GM23338 (cell line): ENCODE results near the gene WWP2. TPM values are rescaled to one million over a fixed set of nuclear protein-coding genes. Genes with fewer than 3 reads are reported as not detected.

Source experiments
- ATAC-seq: fragments of 200-7000 bp; cut with Tn5 transposase; 3 replicates; pipeline ENCODE4 v1.9.1; 2020
- DNase-seq: peaks from one replicate; pipeline ENCODE4 v3.0.0-alpha.2; 2015; ENCODE audit warnings: low spot score
- H2AFZ ChIP-seq: fragments of 200-600 bp; sonication (generic); 2 replicates; pipeline ENCODE4 v1.8.0; 2016; ENCODE audit warnings: antibody characterized with exemption, mild to moderate bottlenecking, moderate library complexity
- H3F3A ChIP-seq: fragments of 200-600 bp; sonication (generic); replicated peaks from 2 replicates; pipeline ENCODE4 v1.8.0; 2017; ENCODE audit warnings: antibody characterized with exemption, mixed run types, low read depth
- H3K27ac ChIP-seq: fragments of 200-600 bp; sonication (generic); 2 replicates; pipeline ENCODE4 v1.6.1; 2016; ENCODE audit warnings: low read depth
- H3K27me3 ChIP-seq: fragments of 200-600 bp; sonication (generic); 2 replicates; pipeline ENCODE4 v1.8.0; 2016; ENCODE audit warnings: mild to moderate bottlenecking, mixed run types, moderate library complexity; ENCODE audit not compliant: insufficient read depth
- H3K36me3 ChIP-seq: fragments of 200-600 bp; sonication (generic); 2 replicates; pipeline ENCODE4 v1.8.0; 2016; ENCODE audit warnings: mild to moderate bottlenecking; ENCODE audit not compliant: insufficient read depth
- H3K4me1 ChIP-seq: fragments of 200-600 bp; sonication (generic); 2 replicates; pipeline ENCODE4 v1.8.0; 2016; ENCODE audit warnings: mild to moderate bottlenecking, moderate library complexity; ENCODE audit not compliant: insufficient read depth
- H3K4me2 ChIP-seq: fragments of 200-600 bp; sonication (generic); 2 replicates; pipeline ENCODE4 v1.7.1; 2017; ENCODE audit warnings: mixed run types
- H3K4me3 ChIP-seq: fragments of 200-600 bp; sonication (generic); 2 replicates; pipeline ENCODE4 v1.6.1; 2016; ENCODE audit warnings: mixed run types
- H3K79me2 ChIP-seq: fragments of 200-600 bp; sonication (generic); replicated peaks from 2 replicates; pipeline ENCODE4 v1.8.0; 2017; ENCODE audit warnings: mild to moderate bottlenecking; ENCODE audit not compliant: insufficient read depth
- H3K9me2 ChIP-seq: fragments of 200-600 bp; sonication (generic); 2 replicates; pipeline ENCODE4 v1.8.0; 2017; ENCODE audit not compliant: insufficient read depth
- H4K20me1 ChIP-seq: fragments of 200-600 bp; sonication (generic); replicated peaks from 2 replicates; pipeline ENCODE4 v1.8.0; 2017; ENCODE audit warnings: mild to moderate bottlenecking; ENCODE audit not compliant: insufficient read depth
- H3K27ac Mint-ChIP-seq: 2 replicates; pipeline ENCODE4 v1.8.0; 2020; ENCODE audit warnings: inconsistent platforms, mild to moderate bottlenecking, moderate library complexity, mixed read lengths
- H3K27me3 Mint-ChIP-seq: 3 replicates; pipeline ENCODE4 v1.8.0; 2022; ENCODE audit warnings: low read depth, mild to moderate bottlenecking, moderate library complexity, mixed read lengths, inconsistent platforms; ENCODE audit not compliant: insufficient read depth, poor library complexity
- H3K36me3 Mint-ChIP-seq: 3 replicates; pipeline ENCODE4 v1.8.0; 2021; ENCODE audit warnings: low read depth, mild to moderate bottlenecking, inconsistent platforms, moderate library complexity, mixed read lengths
- H3K4me1 Mint-ChIP-seq: 3 replicates; pipeline ENCODE4 v1.8.0; 2020; ENCODE audit warnings: mild to moderate bottlenecking, inconsistent platforms, mixed read lengths
- H3K4me3 Mint-ChIP-seq: 3 replicates; pipeline ENCODE4 v1.8.0; 2021; ENCODE audit warnings: moderate library complexity, mild to moderate bottlenecking, inconsistent platforms, mixed read lengths
- H3K9me3 Mint-ChIP-seq: 3 replicates; pipeline ENCODE4 v1.8.0; 2020; ENCODE audit warnings: moderate library complexity, mild to moderate bottlenecking, inconsistent platforms, mixed read lengths
- CREB1 ChIP-seq: fragments of 250-450 bp; sonication (Bioruptor Pico); IDR thresholded peaks from 2 replicates; pipeline ENCODE4 v1.5.0; 2020; ENCODE audit warnings: low read depth, mild to moderate bottlenecking, moderate library complexity
- CTCF ChIP-seq, 2 experiments: fragments of 200-600 bp in 1 of 2; sonication (generic) in 1 of 2; conservative IDR thresholded peaks; 2 replicates each; pipeline versions ENCODE4 v1.5.1 to v1.6.1; 2016 to 2017; ENCODE audit warnings: antibody characterized with exemption in 2 of 2, low read depth in 2 of 2, mild to moderate bottlenecking in 2 of 2, moderate library complexity in 1 of 2
- ETS1 ChIP-seq: IDR thresholded peaks from 2 replicates; pipeline ENCODE4 v1.6.1; 2016; ENCODE audit warnings: antibody characterized with exemption
- EZH2 ChIP-seq: fragments of 200-600 bp; sonication (generic); IDR thresholded peaks from one replicate; pipeline ENCODE4 v1.8.0; 2017; ENCODE audit warnings: antibody characterized with exemption, mild to moderate bottlenecking, low read depth; ENCODE audit not compliant: unreplicated experiment
- EZH2phosphoT487 ChIP-seq: fragments of 200-600 bp; sonication (generic); IDR thresholded peaks from one replicate; pipeline ENCODE4 v1.8.1; 2018; ENCODE audit warnings: antibody characterized with exemption; ENCODE audit not compliant: unreplicated experiment
- JUNB ChIP-seq: IDR thresholded peaks from one replicate; pipeline ENCODE4 v1.6.1; 2016; ENCODE audit warnings: antibody characterized with exemption; ENCODE audit not compliant: unreplicated experiment
- NANOG ChIP-seq: IDR thresholded peaks from 2 replicates; pipeline ENCODE4 v1.6.1; 2016; ENCODE audit warnings: antibody characterized with exemption, borderline replicate concordance
- POLR2AphosphoS5 ChIP-seq: IDR thresholded peaks from 2 replicates; pipeline ENCODE4 v1.6.1; 2016; ENCODE audit warnings: antibody characterized with exemption, low read depth
- REST ChIP-seq: IDR thresholded peaks from one replicate; pipeline ENCODE4 v1.6.1; 2018; ENCODE audit warnings: antibody characterized with exemption; ENCODE audit not compliant: unreplicated experiment
- STAT1 ChIP-seq: IDR thresholded peaks from one replicate; pipeline ENCODE4 v1.6.1; 2016; ENCODE audit warnings: antibody characterized with exemption; ENCODE audit not compliant: unreplicated experiment
- ZNF114 ChIP-seq: fragments of 250-450 bp; sonication (Bioruptor Pico); IDR thresholded peaks from 2 replicates; pipeline ENCODE4 v1.5.0; 2020; ENCODE audit warnings: mild to moderate bottlenecking, moderate library complexity
- ZNF331 ChIP-seq: fragments of 250-450 bp; sonication (Bioruptor Pico); IDR thresholded peaks from 2 replicates; pipeline ENCODE4 v1.5.0; 2020; ENCODE audit warnings: low read depth, mild to moderate bottlenecking, moderate library complexity
- ZNF462 ChIP-seq: fragments of 250-450 bp; sonication (Bioruptor Pico); IDR thresholded peaks from 2 replicates; pipeline ENCODE4 v1.5.0; 2020; ENCODE audit warnings: mild to moderate bottlenecking, moderate library complexity
- polyA plus RNA-seq: library from polyadenylated mRNA; unstranded; fragments of >200 nt; fragmentation: Nextera tagmentation; extraction: Ambion mirVana; gene quantifications from 2 replicates; pipeline ENCODE4 v1.2.1, GENCODE V29; 2016
- total RNA-seq: library from RNA; depleted of rRNA; stranded (reverse); fragments of >200 nt; shearing (Covaris generic); gene quantifications from 2 replicates; pipeline ENCODE4 v1.2.3, GENCODE V29; 2014

The WWP2 gene
- total and polyA plus RNA-seq, 2 experiments from 2014 or later, result 12.3 to 35.5 TPM

GRCh38 chr16:69936751-69937211 is 174.6 kb downstream of the WWP2 start:
- H3K36me3 Mint-ChIP-seq, result peaks cover 27% of the 10 kb centered on the region
- H3K4me1 ChIP-seq, result no peaks in the 10 kb centered on the region
- ATAC-seq, result no peak

More at GRCh38 chr16:69936751-69937211, 174.6 kb downstream of the WWP2 start:
- Mint-ChIP-seq H3K27me3 (peaks cover 9% of the 10 kb centered on the region), H3K4me3 (no peak overlapping the region), H3K27ac (no peak overlapping the region; the same call in 1 of the 2 replicates), H3K4me1 (no peaks in the 10 kb centered on the region), H3K9me3 (no peaks in the 10 kb centered on the region; the same call in 2 of the 3 replicates)
- no peak overlapping the region for H3K4me3 ChIP-seq
- no peak overlapping the region for H2AFZ ChIP-seq
- no peaks in the 10 kb centered on the region for H4K20me1 ChIP-seq
- no peaks in the 10 kb centered on the region for H3K79me2 ChIP-seq
- no peaks in the 10 kb centered on the region for H3K9me2 ChIP-seq
- H3K27me3 ChIP-seq, result no peaks in the 10 kb centered on the region
- no peak overlapping the region for H3K4me2 ChIP-seq
- DNase-seq, result no peak
- H3K36me3 ChIP-seq, result 0 out of 2 replicates have a peak, but pooled peaks cover 6% of the 10 kb centered on the region
- H3K27ac ChIP-seq, result no peak overlapping the region
- H3F3A ChIP-seq, result 0 out of 2 replicates have a peak, but pooled peaks cover 5% of the 10 kb centered on the region
- TF ChIP-seq CREB1 (no peak), ZNF462 (CRISPR knock-in tag) (no peak), POLR2AphosphoS5 (no peak), ZNF114 (CRISPR knock-in tag) (no peak), JUNB (no peak), STAT1 (no peak), REST (no peak), ETS1 (no peak), CTCF (conservative IDR thresholded peaks at IDR 0.05; ENCODE audit: low read depth in 2 of 2) (no peak), ZNF331 (CRISPR knock-in tag) (no peak), NANOG (no peak), EZH2phosphoT487 (no peak), EZH2 (no peak)
